Measurements from ENCODE around the gene NEK11. TPM values are rescaled to one million over a fixed set of nuclear protein-coding genes. Genes with fewer than 3 reads are reported as not detected.

Gene NEK11
- polyA plus RNA-seq, 4 donors = 19.0 to 24.5 (median 20.4) TPM

DNA sequence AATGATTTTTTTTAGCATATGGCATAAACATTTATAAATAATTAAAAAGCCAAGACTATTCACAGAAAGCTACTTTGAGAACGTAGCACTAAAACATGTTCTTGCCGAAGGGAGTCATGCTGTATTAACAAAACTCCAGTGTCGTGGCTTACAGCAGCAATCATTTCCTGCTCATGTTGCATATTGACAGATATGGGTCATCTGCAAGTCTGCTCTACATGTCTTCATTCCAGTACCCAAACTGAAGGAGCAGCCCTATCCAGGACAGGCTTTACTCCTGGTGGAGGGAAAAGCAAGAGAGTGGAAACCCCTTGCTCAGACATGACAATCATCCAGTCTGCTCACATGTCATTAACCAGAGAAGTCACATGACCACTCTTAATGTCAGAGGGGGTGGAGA lies 87.6 kb downstream of the NEK11 start:
- no peak for DNase-seq (ENCODE audit: low read depth in 4 of 4, low spot score in 2 of 4)

- no peak for DNase-seq (ENCODE audit: low read depth in 4 of 4, low spot score in 2 of 4)
These were observed 99.0 kb downstream of the NEK11 start for GRCh38 chr3:131125684-131126083.

- DNase-seq (ENCODE audit: low read depth in 4 of 4, low spot score in 2 of 4) = no peak
These were observed 114.2 kb downstream of the NEK11 start for GRCh38 chr3:131140891-131141290.

- no peak for DNase-seq (ENCODE audit: low read depth in 4 of 4, low spot score in 2 of 4)
These were observed 115.1 kb downstream of the NEK11 start for GRCh38 chr3:131141770-131142169.

GRCh38 chr3:131142580-131142979 lies 115.9 kb downstream of the NEK11 start:
- no peak for DNase-seq (ENCODE audit: low read depth in 4 of 4, low spot score in 2 of 4)

DNA sequence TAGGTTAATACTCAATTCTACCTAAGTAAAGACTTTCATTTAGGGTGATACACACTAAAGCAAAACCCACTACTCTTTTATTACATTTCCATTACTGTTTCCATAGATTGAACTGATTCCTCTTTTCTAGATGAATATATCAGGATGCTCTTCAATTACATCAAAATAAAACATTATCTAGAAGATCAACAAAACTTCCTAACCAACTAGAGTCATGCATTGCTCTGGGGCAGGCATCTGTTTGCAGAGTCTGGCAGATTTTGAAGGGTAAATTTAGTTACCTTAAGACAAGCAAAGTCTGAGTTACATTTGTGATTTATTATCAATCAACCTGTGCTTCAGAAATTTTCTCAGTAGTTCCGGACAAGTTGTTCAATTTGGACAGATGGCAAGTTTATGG lies 117.1 kb downstream of the NEK11 start:
- DNase-seq (ENCODE audit: low read depth in 4 of 4, low spot score in 2 of 4) = no peak

- DNase-seq (ENCODE audit: low read depth in 4 of 4, low spot score in 2 of 4) = no peak
These were observed 120.9 kb downstream of the NEK11 start for GRCh38 chr3:131147534-131147933.

GRCh38 chr3:131158434-131158833 lies 131.8 kb downstream of the NEK11 start:
- DNase-seq (ENCODE audit: low read depth in 4 of 4, low spot score in 2 of 4) = no peak

DNA sequence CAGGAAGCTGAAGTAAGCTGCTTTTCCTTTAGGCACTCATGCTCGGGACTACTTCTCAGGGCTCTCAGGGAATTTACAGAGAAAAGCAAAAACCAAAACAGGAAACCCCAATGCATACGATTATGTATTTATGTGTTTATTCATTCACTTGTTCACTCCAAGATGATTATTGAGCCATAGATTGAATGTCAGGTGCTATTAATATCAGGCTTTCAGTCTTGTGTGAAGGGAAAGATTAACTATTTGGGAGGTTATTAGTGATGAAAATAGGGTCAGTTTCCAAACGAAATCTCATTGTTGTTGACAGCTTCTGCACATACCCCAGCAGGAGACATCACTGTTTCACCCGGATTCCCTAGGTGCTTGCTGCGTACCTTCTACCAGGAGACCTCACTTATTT lies 135.8 kb downstream of the NEK11 start:
- DNase-seq (ENCODE audit: low read depth in 4 of 4, low spot score in 2 of 4) = no peak

DNA sequence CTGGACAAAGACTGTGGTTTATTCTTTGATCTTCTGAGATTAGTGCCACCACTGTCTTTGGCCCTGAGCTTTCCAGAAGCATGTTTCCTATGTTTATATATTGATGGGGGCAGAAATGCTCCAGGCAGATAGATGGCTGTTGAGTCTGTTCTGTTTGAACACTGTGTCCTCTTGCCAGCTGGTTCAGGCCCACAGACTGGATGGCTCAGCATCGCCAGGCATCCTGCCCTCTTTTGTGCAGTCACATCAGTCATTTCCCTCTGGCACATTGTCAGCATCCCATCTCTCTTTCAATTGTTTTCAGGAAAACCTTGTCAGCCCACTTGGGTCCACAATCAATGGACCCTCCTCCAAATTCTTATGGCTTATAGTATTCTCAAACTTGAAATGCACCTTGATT lies 141.2 kb downstream of the NEK11 start:
- no peak for DNase-seq (ENCODE audit: low read depth in 4 of 4, low spot score in 2 of 4)

DNA sequence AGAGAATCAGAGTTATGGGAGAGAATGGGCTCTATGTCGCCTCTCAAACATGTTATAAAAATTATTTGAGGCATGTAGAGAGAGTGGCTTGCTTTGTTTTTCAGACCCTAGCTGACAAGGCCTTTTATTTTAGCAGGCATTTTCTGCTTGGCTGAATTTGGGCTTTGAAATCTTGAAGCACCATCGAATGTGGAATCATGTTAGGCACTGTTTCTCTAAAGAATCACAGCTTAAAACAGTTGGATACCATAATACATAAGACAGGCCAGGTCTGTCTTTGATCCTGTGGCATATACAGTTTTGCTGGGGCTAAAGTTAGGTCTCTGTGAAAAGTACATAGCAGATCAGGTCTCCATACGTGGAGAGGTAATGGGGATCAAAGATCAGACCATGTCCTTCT lies 142.7 kb downstream of the NEK11 start:
- no peak for DNase-seq (ENCODE audit: low read depth in 4 of 4, low spot score in 2 of 4)

GRCh38 chr3:131172502-131173200 lies 146.0 kb downstream of the NEK11 start:
- DNase-seq (ENCODE audit: low read depth in 4 of 4, low spot score in 2 of 4) = no peak

DNA sequence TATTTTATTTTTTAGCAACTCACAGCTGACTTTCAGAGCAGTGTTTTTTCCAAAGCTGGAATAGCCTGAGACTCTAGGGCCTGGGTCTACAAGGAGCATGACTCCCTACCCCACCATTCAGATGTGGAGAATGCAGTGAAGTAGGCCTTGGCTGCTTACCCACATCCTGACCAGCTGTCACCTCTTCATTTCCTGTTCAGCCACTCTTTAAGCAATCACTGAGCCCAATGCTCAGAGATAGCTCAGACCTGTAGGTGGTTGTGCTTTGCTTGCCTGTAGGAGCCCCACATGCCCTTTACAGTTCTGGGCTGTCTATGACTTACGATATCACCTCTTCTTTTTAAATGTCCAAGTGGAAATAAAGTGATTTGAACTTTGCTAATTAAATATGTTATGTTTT lies 148.1 kb downstream of the NEK11 start:
- no peak for DNase-seq (ENCODE audit: low read depth in 4 of 4, low spot score in 2 of 4)

DNA sequence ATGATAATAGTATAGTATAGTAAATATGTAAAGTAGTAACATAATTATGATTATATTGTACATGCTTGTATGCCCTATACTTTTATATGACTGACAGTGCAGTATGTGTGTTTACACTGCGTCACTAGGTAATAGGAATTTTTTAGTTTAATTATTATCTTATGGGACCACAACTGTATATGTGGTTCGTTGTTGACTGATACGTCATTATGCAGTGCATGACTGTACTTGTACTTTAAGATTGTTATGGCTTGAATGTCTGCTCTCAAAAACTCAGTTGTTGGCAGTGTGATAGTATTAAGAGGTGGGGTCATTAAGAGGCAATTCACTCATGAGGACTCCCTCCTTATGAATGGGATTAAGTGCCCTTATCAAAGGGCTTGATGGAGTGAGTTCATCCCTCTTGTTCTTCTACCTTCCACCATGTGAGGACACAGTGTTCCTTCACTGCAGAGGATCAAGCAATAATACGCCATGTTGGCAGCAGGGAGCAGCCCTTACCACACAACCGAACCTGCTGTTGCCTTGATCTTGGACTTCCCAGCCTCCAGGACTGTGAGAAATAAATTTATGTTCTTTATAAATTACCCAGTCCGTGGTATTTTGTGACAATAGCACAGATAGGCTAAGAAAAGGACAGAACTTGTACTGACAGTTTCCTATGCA lies 152.2 kb downstream of the NEK11 start:
- no peak for DNase-seq (ENCODE audit: low read depth in 4 of 4, low spot score in 2 of 4)

GRCh38 chr3:131192701-131193100 lies 166.0 kb downstream of the NEK11 start:
- no peak for DNase-seq (ENCODE audit: low read depth in 4 of 4, low spot score in 2 of 4)

GRCh38 chr3:131193641-131194238 lies 167.1 kb downstream of the NEK11 start:
- no peak for DNase-seq (ENCODE audit: low read depth in 4 of 4, low spot score in 2 of 4)

- DNase-seq (ENCODE audit: low read depth in 4 of 4, low spot score in 2 of 4) = no peak
These were observed 168.1 kb downstream of the NEK11 start for GRCh38 chr3:131194816-131195215.

DNA sequence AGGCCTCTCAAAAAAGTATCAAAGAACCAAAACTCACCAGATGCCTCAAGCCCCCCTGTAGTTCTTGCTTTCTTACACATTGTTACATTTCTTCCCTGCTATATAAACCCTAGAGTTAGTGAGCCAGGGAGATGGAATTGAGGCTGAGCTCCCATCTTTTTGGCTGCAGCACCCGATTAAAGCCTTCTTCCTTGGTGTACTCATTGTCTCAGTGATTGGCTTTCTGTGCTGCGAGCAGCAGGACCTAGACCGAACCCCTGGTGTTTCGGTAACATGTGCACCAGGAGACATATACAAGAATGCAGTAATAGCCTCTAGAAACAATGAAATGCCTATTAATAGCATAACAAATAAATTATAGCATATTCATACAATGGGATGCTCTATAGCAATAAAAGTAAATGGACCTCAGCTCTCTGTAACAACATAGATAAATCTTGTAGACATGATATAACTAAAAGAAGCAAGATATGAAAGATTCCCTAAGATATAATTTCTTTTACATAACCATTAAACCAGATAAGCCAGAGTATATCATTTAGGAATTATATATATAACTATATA lies 174.0 kb downstream of the NEK11 start:
- no peak for DNase-seq (ENCODE audit: low read depth in 4 of 4, low spot score in 2 of 4)

DNA sequence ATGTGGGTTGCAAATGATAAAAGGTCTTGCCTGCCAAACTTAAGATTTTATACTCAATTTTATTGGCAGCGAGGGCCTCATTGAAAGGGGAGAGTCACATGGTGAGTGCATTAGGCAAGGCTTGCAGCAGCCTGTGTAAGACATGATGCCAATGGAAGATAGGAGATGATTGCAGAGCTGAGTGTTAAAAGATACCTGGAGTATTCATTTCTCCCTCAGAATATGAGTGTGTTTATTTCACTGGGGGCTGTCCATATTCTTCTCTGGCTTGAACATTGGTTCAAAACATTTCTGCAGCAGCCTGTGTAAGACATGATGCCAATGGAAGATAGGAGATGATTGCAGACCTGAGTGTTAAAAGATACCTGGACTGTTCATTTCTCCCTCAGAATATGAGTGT lies 189.7 kb downstream of the NEK11 start:
- DNase-seq (ENCODE audit: low read depth in 4 of 4, low spot score in 2 of 4) = no peak

GRCh38 chr3:131216801-131217200 lies 190.1 kb downstream of the NEK11 start:
- DNase-seq (ENCODE audit: low read depth in 4 of 4, low spot score in 2 of 4) = no peak

DNA sequence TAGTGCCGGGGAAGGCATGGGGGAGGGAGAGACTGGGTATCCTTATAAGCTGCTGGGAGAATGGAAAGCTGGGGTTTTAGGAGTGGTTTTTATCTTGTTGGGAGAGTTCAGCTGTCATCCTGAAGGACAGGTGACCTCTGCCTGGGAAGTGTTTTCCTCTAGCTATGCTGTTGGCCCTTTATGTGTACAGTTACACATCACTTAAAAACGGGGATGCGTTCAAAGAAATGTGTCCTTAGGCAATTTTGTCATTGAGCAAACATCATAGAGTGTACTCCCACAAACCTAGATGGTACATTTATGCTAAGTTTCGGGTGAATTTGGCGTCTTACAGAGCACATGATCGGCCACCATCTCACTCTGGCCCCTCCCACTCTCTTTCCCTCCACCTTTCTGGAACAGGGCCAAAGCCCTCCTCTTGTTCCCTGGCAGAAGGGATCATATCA lies 190.6 kb downstream of the NEK11 start:
- DNase-seq (ENCODE audit: low read depth in 4 of 4, low spot score in 2 of 4) = no peak

- no peak for DNase-seq (ENCODE audit: low read depth in 4 of 4, low spot score in 2 of 4)
These were observed 191.5 kb downstream of the NEK11 start for GRCh38 chr3:131218196-131218595.

Measured in left renal cortex interstitium (tissue), 4 donors.